Common myeloid progenitor, CD34-positive (primary cell): Measurements from ENCODE around the gene ATF4.

Experiments used
- CTCF ChIA-PET: fragments of 350-600 bp; sonication (Branson Sonifier 250); formaldehyde crosslinking; loops from one replicate; lab custom pipeline; 2021; ENCODE audit warnings: antibody characterized with exemption; lab: Charles Lee
- POLR2A ChIA-PET: fragments of 350-600 bp; sonication (Branson Sonifier 250); formaldehyde crosslinking; loops from one replicate; lab custom pipeline; 2021; ENCODE audit warnings: antibody characterized with exemption; lab: Charles Lee
- DNase-seq, 3 donors: peaks; one replicate each; pipeline versions ENCODE4 v3.0.0 to v3.0.0-alpha.2; 2013
- H3K27ac ChIP-seq, 2 experiments: 1 replicate in 1 of 2; 2 replicates in 1 of 2; pipeline ENCODE4 v1.7.0; 2013; ENCODE audit warnings: inconsistent platforms in 2 of 2, low read length in 2 of 2, mild to moderate bottlenecking in 2 of 2, low read depth in 1 of 2, moderate library complexity in 1 of 2; ENCODE audit not compliant: severe bottlenecking in 2 of 2, insufficient read depth in 1 of 2, poor library complexity in 1 of 2
- H3K27me3 ChIP-seq, 5 experiments: replicated peaks in 2 of 5; 1 replicate in 3 of 5; 2 replicates in 2 of 5; pipeline versions ENCODE4 v1.6.1 to v1.7.0; 2013; ENCODE audit warnings: low read length in 4 of 5, mild to moderate bottlenecking in 2 of 5, moderate library complexity in 2 of 5, inconsistent platforms in 1 of 5; ENCODE audit not compliant: insufficient read depth in 5 of 5, control insufficient read depth in 4 of 5
- H3K36me3 ChIP-seq, 4 experiments: 1 replicate in 2 of 4; 2 replicates in 2 of 4; pipeline versions ENCODE4 v1.6.1 to v1.7.0; 2013; ENCODE audit warnings: low read length in 3 of 4, control low read depth in 1 of 4, mild to moderate bottlenecking in 1 of 4; ENCODE audit not compliant: control insufficient read depth in 4 of 4, insufficient read depth in 4 of 4
- H3K4me1 ChIP-seq, 4 experiments: 1 replicate in 3 of 4; 2 replicates in 1 of 4; pipeline versions ENCODE4 v1.6.1 to v1.7.1; 2013; ENCODE audit warnings: low read length in 3 of 4, mild to moderate bottlenecking in 3 of 4, control low read depth in 1 of 4, inconsistent platforms in 1 of 4, moderate library complexity in 1 of 4; ENCODE audit not compliant: control insufficient read depth in 4 of 4, insufficient read depth in 4 of 4; ENCODE audit errors: control extremely low read depth in 1 of 4
- H3K4me3 ChIP-seq, 7 experiments: 1 replicate in 4 of 7; 2 replicates in 3 of 7; pipeline versions ENCODE4 v1.5.1 to v1.7.0; 2013; ENCODE audit warnings: mild to moderate bottlenecking in 7 of 7, low read length in 6 of 7, moderate library complexity in 6 of 7, inconsistent platforms in 2 of 7, low read depth in 2 of 7, control low read depth in 1 of 7; ENCODE audit not compliant: insufficient read depth in 4 of 7, control insufficient read depth in 1 of 7; ENCODE audit errors: extremely low read depth in 1 of 7
- H3K9me3 ChIP-seq, 5 experiments: 1 replicate in 4 of 5; 2 replicates in 1 of 5; pipeline versions ENCODE4 v1.6.1 to v1.7.1; 2013; ENCODE audit warnings: low read length in 4 of 5, mild to moderate bottlenecking in 2 of 5, inconsistent platforms in 1 of 5, low read depth in 1 of 5, moderate library complexity in 1 of 5; ENCODE audit not compliant: control insufficient read depth in 4 of 5, insufficient read depth in 2 of 5; ENCODE audit errors: control extremely low read depth in 1 of 5
- WGBS: methylation state at CpG from one replicate; pipeline ENCODE4 v1.1.5; 2013; ENCODE audit not compliant: insufficient coverage; 5-methylcytosine and 5-hydroxymethylcytosine counted together

The ATF4 gene

GRCh38 chr22:39530116-39530515, 9.8 kb downstream of the ATF4 start:
- Histone ChIP-seq H3K27me3 (no peaks in the 10 kb centered on the region), H3K4me1 (peaks cover 12 to 79% (median 75%) of the 10 kb centered on the region in 4 experiments), H3K9me3 (no peaks in the 10 kb centered on the region), H3K27ac (peak overlapping the region in 1 of 2 experiments; percentile 16), H3K4me3 (no peak overlapping the region), H3K36me3 (peaks cover 3 to 42% (median 22%) of the 10 kb centered on the region in 4 experiments)
- ChIA-PET CTCF (interaction anchor here (0.7 to 11.8 kb wide), 15 partner anchors 8 to 514 kb away, joined by 3 to 243 read pairs (median 5); partner anchors contain the start of genes ATF4, MIEF1 and TAB1), POLR2A (interaction anchor here (1.2 to 1.9 kb wide), 4 partner anchors 10 to 211 kb away, joined by 3 to 17 read pairs (median 7); partner anchors contain the start of gene ATF4)
- no peak for DNase-seq
- 92% methylated on average over 5 of the region's 6 CpGs for WGBS

GRCh38 chr22:39530692-39531331, 10.4 kb downstream of the ATF4 start:
- ChIA-PET CTCF (interaction anchor here (0.7 to 11.8 kb wide), 15 partner anchors 8 to 513 kb away, joined by 3 to 243 read pairs (median 5); partner anchors contain the start of genes ATF4, MIEF1 and TAB1), POLR2A (no interaction called here)
- peak overlapping the region in 1 of 2 experiments; percentile 93 for H3K27ac ChIP-seq
- 54% methylated on average over 8 of the region's 9 CpGs for WGBS
- H3K4me1 ChIP-seq = peaks cover 12 to 77% (median 69%) of the 10 kb centered on the region in 4 experiments
- no peaks in the 10 kb centered on the region for H3K9me3 ChIP-seq
- H3K36me3 ChIP-seq = peaks cover 3 to 37% (median 20%) of the 10 kb centered on the region in 4 experiments
- peak; percentile 77 to 87 (median 82) for DNase-seq
- H3K27me3 ChIP-seq = no peaks in the 10 kb centered on the region
- peak overlapping the region in 3 of 7 experiments; percentile 83 to 96 (median 88) for H3K4me3 ChIP-seq

GRCh38 chr22:39532215-39533073, 12.1 kb downstream of the ATF4 start, which contains the start of gene RPS19BP1:
RPS19BP1 (minus strand) TSS chr22:39532748; CDS start chr22:39532738, 10 bp downstream.
- Histone ChIP-seq H3K9me3 (no peaks in the 10 kb centered on the region), H3K36me3 (peaks cover 3 to 32% (median 19%) of the 10 kb centered on the region in 4 experiments), H3K4me3 (peak within 1 kb of the TSS; percentile 75 to 96 (median 83)), H3K27ac (peak within 1 kb of the TSS; percentile 81 to 93), H3K27me3 (peaks cover 0 to under 1% (median 0%) of the 10 kb centered on the region in 5 experiments), H3K4me1 (peaks cover 12 to 61% (median 55%) of the 10 kb centered on the region in 4 experiments)
- DNase-seq = peak; percentile 100
- POLR2A ChIA-PET = interaction anchor here (1.0 kb wide), 1 partner anchor 12 kb away, joined by 3 read pairs; the partner anchor contains the start of gene ATF4
- under 1% methylated on average over 58 of the region's 67 CpGs for WGBS
- CTCF ChIA-PET = interaction anchor here (2.1 to 11.8 kb wide), 5 partner anchors 12 to 133 kb away, joined by 5 to 243 read pairs (median 31); partner anchors contain the start of genes ATF4 and TAB1

GRCh38 chr22:39534092-39534506, 13.7 kb downstream of the ATF4 start:
- 89% methylated on average over 11 of the region's 12 CpGs for WGBS

GRCh38 chr22:39534591-39535356, 14.4 kb downstream of the ATF4 start:
- peak; percentile 54 to 75 (median 71) for DNase-seq
- ChIA-PET POLR2A (interaction anchor here (0.6 to 1.9 kb wide), 4 partner anchors 82 to 813 kb away, joined by 3 to 5 read pairs (median 4); no protein-coding TSS in a partner anchor), CTCF (interaction anchor here (1.0 to 7.7 kb wide), 19 partner anchors 8 to 818 kb away, joined by 3 to 85 read pairs (median 4); no protein-coding TSS in a partner anchor)
- Histone ChIP-seq H3K27ac (no peak overlapping the region), H3K9me3 (no peaks in the 10 kb centered on the region), H3K4me1 (peaks cover 12 to 38% (median 31%) of the 10 kb centered on the region in 4 experiments), H3K4me3 (peak overlapping the region in 1 of 7 experiments; percentile 11), H3K36me3 (peaks cover 0 to 9% (median 6%) of the 10 kb centered on the region in 4 experiments), H3K27me3 (peaks cover 0 to 4% (median 0%) of the 10 kb centered on the region in 5 experiments)
- WGBS = 10% methylated on average over 29 of the region's 41 CpGs

More at GRCh38 chr22:39534092-39534506, 13.7 kb downstream of the ATF4 start:
- no peaks in the 10 kb centered on the region for H3K9me3 ChIP-seq
- no peak overlapping the region for H3K27ac ChIP-seq
- DNase-seq = no peak
- H3K4me1 ChIP-seq = peaks cover 12 to 44% (median 38%) of the 10 kb centered on the region in 4 experiments
- POLR2A ChIA-PET = interaction anchor here (1.5 kb wide), 1 partner anchor 491 kb away, joined by 4 read pairs; no protein-coding TSS in a partner anchor
- H3K36me3 ChIP-seq = peaks cover 0 to 15% (median 7%) of the 10 kb centered on the region in 4 experiments
- CTCF ChIA-PET = interaction anchor here (1.0 to 7.7 kb wide), 18 partner anchors 9 to 819 kb away, joined by 3 to 85 read pairs (median 4); no protein-coding TSS in a partner anchor
- H3K4me3 ChIP-seq = no peak overlapping the region
- peaks cover 0 to 4% (median 0%) of the 10 kb centered on the region in 5 experiments for H3K27me3 ChIP-seq
